ENCODE data around the gene FYB2. TPM values are rescaled to one million over a fixed set of nuclear protein-coding genes. Genes with fewer than 3 reads are reported as not detected.

FYB2 gene
- total RNA-seq, 4 donors from 2014 or later, result under 0.01 TPM; not detected in 3

GRCh38 chr1:56820755-56821461, 1.7 kb upstream of the FYB2 start:
- WGBS, 2 donors, result 10% methylated on average over 6 to 7 of the region's 7 CpGs

GRCh38 chr1:56817716-56818463, 1.3 kb downstream of the FYB2 start:
- no peak overlapping the region for H3K27ac ChIP-seq
- no peak overlapping the region for H3K4me3 ChIP-seq
- no peaks in the 10 kb centered on the region for H3K9me3 ChIP-seq
- DNase-seq, result no peak
- H3K4me1 ChIP-seq, result peaks cover 16 to 48% (median 18%) of the 10 kb centered on the region in 3 donors
- TF ChIP-seq POLR2A (IDR thresholded peaks at IDR 0.05), result no peak
- TF ChIP-seq CTCF (IDR thresholded peaks at IDR 0.05), result no peak
- intact Hi-C loops (cut with DNase I), result no loop called here
- H3K27me3 ChIP-seq, result no peaks in the 10 kb centered on the region
- no peaks in the 10 kb centered on the region for H3K36me3 ChIP-seq
- WGBS, 2 donors, result 64 to 70% methylated on average over 6 of the region's 6 CpGs

More at GRCh38 chr1:56820755-56821461, 1.7 kb upstream of the FYB2 start:
- H3K9me3 ChIP-seq, result no peaks in the 10 kb centered on the region
- H3K4me1 ChIP-seq, result peaks cover 16 to 48% (median 18%) of the 10 kb centered on the region in 3 donors
- no peak overlapping the region for H3K4me3 ChIP-seq
- no peaks in the 10 kb centered on the region for H3K36me3 ChIP-seq
- TF ChIP-seq POLR2A (IDR thresholded peaks at IDR 0.05) (no peak), CTCF (IDR thresholded peaks at IDR 0.05) (peak; percentile 65 to 92 (median 85))
- no peaks in the 10 kb centered on the region for H3K27me3 ChIP-seq
- no peak for DNase-seq
- intact Hi-C loops (cut with DNase I), result no loop called here
- no peak overlapping the region for H3K27ac ChIP-seq

- Histone ChIP-seq H3K9me3 (no peaks in the 10 kb centered on the region), H3K4me3 (no peak overlapping the region), H3K36me3 (no peaks in the 10 kb centered on the region), H3K4me1 (peaks cover 16 to 48% (median 18%) of the 10 kb centered on the region in 3 donors), H3K27me3 (no peaks in the 10 kb centered on the region), H3K27ac (peak overlapping the region in 1 of 4 donors; percentile 6)
- WGBS, 2 donors, result 43 to 53% methylated on average over 4 of the region's 4 CpGs
- no peak for DNase-seq
- intact Hi-C loops (cut with DNase I), result no loop called here
- TF ChIP-seq POLR2A (IDR thresholded peaks at IDR 0.05), result no peak
- TF ChIP-seq CTCF (IDR thresholded peaks at IDR 0.05), result no peak
These were observed 2.3 kb downstream of the FYB2 start for GRCh38 chr1:56816909-56817308.

GRCh38 chr1:56816264-56816663, 2.9 kb downstream of the FYB2 start:
- Histone ChIP-seq H3K36me3 (no peaks in the 10 kb centered on the region), H3K4me1 (peaks cover 16 to 45% (median 18%) of the 10 kb centered on the region in 3 donors), H3K27me3 (no peaks in the 10 kb centered on the region), H3K4me3 (no peak overlapping the region), H3K27ac (no peak overlapping the region), H3K9me3 (no peaks in the 10 kb centered on the region)
- no peak for DNase-seq
- intact Hi-C loops (cut with DNase I), result no loop called here
- TF ChIP-seq POLR2A (IDR thresholded peaks at IDR 0.05) (no peak), CTCF (IDR thresholded peaks at IDR 0.05) (no peak)
- 78 to 86% methylated on average over 1 of the region's 1 CpG for WGBS, 2 donors

- WGBS, 2 donors, result 83 to 92% methylated on average over 2 of the region's 2 CpGs
- H3K9me3 ChIP-seq, result no peaks in the 10 kb centered on the region
- intact Hi-C loops (cut with DNase I), result no loop called here
- no peak overlapping the region for H3K4me3 ChIP-seq
- H3K27me3 ChIP-seq, result no peaks in the 10 kb centered on the region
- H3K27ac ChIP-seq, result no peak overlapping the region
- H3K36me3 ChIP-seq, result no peaks in the 10 kb centered on the region
- H3K4me1 ChIP-seq, result peaks cover under 1 to 24% (median 9%) of the 10 kb centered on the region in 3 donors
- TF ChIP-seq CTCF (IDR thresholded peaks at IDR 0.05) (no peak), POLR2A (IDR thresholded peaks at IDR 0.05) (no peak)
- no peak for DNase-seq
These were observed 5.0 kb downstream of the FYB2 start for GRCh38 chr1:56814205-56814604.

All from esophagus squamous epithelium (tissue), 5 donors.